HL-60 (cell line): Measurements from ENCODE around the gene VMAC.

Experiments
- DNase-seq, 2 experiments: peaks; one replicate each; pipeline ENCODE4 v3.0.0-alpha.2; 2010 to 2020; ENCODE audit warnings: low read depth in 1 of 2, low spot score in 1 of 2
- H3K27ac ChIP-seq: fragments of 250-450 bp; sonication (Bioruptor Pico); replicated peaks from 2 replicates; pipeline ENCODE4 v1.5.1; 2020; ENCODE audit warnings: mild to moderate bottlenecking, moderate library complexity
- H3K27me3 ChIP-seq: fragments of 250-450 bp; sonication (Bioruptor Pico); 2 replicates; pipeline ENCODE4 v1.5.1; 2021; ENCODE audit warnings: mild to moderate bottlenecking, moderate library complexity; ENCODE audit not compliant: insufficient read depth, poor library complexity, severe bottlenecking
- H3K4me3 ChIP-seq: replicated peaks from 2 replicates; pipeline ENCODE4 v1.5.1; 2011; ENCODE audit warnings: mild to moderate bottlenecking, control low read depth, low read length; ENCODE audit not compliant: insufficient read depth
- GABPA ChIP-seq: IDR thresholded peaks from 2 replicates; pipeline ENCODE4 v1.6.1; 2012; ENCODE audit warnings: low read depth
- POLR2AphosphoS5 ChIP-seq: IDR thresholded peaks from 2 replicates; pipeline ENCODE4 v1.6.1; 2012; ENCODE audit warnings: low read depth
- SPI1 ChIP-seq: IDR thresholded peaks from 2 replicates; pipeline ENCODE4 v1.6.1; 2012; ENCODE audit warnings: low read depth, mild to moderate bottlenecking, borderline replicate concordance
- TF ChIP-seq, protein P1 (sequence below): IDR thresholded peaks from one replicate; pipeline ENCODE4 v1.5.1; 2011; ENCODE audit warnings: low read length, control low read depth, inconsistent platforms; ENCODE audit not compliant: insufficient read depth
- TF ChIP-seq, protein P2 (sequence below): IDR thresholded peaks from 2 replicates; pipeline ENCODE4 v1.6.1; 2012; ENCODE audit warnings: low read depth; ENCODE audit not compliant: insufficient replicate concordance

Gene VMAC

DNA sequence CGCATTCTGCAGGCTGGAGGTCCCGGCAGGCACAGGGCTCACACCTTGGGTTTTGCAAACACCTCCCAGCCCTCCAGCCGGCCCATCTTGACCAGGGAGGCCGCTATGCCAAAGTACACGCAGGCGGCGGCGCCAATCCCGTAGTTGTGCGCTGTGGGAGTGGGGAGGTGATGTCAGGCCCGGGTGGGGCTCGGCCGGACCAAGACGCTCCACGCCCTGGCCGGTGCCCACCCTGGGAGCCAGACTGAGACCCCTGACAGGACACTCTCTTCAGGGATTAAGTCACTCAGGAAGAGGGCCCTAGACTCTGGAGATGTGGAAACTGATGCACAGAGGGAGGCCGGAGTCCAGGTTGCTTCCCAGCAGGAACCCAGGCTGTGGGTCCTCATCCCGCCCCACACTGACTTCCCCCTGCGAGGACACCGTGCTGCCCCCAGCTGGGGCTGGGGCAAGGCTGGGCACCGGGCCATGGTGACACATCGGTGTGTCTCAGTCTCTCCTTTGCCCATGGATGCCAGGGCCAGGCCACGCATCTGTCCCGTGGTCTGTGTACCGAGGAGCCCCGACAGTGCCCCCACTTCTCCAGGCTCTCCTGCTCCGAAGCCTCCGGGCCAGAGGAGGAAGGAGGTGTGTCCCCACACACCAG, 9.8 kb upstream of the VMAC start:
- Histone ChIP-seq H3K27me3 (peaks cover 9% of the 10 kb centered on the region), H3K27ac (no peak overlapping the region), H3K4me3 (no peak overlapping the region)
- TF ChIP-seq, protein P1, sequence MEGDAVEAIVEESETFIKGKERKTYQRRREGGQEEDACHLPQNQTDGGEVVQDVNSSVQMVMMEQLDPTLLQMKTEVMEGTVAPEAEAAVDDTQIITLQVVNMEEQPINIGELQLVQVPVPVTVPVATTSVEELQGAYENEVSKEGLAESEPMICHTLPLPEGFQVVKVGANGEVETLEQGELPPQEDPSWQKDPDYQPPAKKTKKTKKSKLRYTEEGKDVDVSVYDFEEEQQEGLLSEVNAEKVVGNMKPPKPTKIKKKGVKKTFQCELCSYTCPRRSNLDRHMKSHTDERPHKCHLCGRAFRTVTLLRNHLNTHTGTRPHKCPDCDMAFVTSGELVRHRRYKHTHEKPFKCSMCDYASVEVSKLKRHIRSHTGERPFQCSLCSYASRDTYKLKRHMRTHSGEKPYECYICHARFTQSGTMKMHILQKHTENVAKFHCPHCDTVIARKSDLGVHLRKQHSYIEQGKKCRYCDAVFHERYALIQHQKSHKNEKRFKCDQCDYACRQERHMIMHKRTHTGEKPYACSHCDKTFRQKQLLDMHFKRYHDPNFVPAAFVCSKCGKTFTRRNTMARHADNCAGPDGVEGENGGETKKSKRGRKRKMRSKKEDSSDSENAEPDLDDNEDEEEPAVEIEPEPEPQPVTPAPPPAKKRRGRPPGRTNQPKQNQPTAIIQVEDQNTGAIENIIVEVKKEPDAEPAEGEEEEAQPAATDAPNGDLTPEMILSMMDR, result no peak
- TF ChIP-seq, protein P2, sequence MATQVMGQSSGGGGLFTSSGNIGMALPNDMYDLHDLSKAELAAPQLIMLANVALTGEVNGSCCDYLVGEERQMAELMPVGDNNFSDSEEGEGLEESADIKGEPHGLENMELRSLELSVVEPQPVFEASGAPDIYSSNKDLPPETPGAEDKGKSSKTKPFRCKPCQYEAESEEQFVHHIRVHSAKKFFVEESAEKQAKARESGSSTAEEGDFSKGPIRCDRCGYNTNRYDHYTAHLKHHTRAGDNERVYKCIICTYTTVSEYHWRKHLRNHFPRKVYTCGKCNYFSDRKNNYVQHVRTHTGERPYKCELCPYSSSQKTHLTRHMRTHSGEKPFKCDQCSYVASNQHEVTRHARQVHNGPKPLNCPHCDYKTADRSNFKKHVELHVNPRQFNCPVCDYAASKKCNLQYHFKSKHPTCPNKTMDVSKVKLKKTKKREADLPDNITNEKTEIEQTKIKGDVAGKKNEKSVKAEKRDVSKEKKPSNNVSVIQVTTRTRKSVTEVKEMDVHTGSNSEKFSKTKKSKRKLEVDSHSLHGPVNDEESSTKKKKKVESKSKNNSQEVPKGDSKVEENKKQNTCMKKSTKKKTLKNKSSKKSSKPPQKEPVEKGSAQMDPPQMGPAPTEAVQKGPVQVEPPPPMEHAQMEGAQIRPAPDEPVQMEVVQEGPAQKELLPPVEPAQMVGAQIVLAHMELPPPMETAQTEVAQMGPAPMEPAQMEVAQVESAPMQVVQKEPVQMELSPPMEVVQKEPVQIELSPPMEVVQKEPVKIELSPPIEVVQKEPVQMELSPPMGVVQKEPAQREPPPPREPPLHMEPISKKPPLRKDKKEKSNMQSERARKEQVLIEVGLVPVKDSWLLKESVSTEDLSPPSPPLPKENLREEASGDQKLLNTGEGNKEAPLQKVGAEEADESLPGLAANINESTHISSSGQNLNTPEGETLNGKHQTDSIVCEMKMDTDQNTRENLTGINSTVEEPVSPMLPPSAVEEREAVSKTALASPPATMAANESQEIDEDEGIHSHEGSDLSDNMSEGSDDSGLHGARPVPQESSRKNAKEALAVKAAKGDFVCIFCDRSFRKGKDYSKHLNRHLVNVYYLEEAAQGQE, result no peak
- no peak for TF ChIP-seq POLR2AphosphoS5
- DNase-seq, result no peak

DNA sequence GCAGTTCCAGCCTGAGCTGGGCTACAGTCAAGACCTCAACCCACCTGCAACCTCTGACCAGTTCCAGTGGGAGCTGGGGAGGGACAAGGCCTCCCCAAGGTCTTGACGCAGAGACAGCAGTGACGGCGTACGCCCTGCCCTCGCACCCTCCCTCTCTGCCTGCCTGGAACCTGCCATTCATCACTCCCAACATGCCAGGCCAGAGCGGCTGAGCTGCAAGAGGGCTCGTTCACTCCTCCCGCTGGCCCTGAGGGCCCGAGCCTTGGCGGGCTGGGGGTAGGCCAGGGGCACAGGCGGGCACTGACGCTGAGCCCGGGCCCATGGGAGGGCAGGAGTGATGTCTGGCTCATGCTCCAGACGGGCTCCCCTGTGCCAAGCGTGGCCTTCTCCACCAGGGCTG, 9.3 kb upstream of the VMAC start:
- Histone ChIP-seq H3K4me3 (no peak overlapping the region), H3K27ac (no peak overlapping the region), H3K27me3 (peaks cover 9% of the 10 kb centered on the region)
- DNase-seq, result no peak
- TF ChIP-seq SPI1, result no peak
- TF ChIP-seq, protein P1, result no peak
- TF ChIP-seq GABPA, result no peak
- no peak for TF ChIP-seq POLR2AphosphoS5
- TF ChIP-seq, protein P2, result no peak

DNA sequence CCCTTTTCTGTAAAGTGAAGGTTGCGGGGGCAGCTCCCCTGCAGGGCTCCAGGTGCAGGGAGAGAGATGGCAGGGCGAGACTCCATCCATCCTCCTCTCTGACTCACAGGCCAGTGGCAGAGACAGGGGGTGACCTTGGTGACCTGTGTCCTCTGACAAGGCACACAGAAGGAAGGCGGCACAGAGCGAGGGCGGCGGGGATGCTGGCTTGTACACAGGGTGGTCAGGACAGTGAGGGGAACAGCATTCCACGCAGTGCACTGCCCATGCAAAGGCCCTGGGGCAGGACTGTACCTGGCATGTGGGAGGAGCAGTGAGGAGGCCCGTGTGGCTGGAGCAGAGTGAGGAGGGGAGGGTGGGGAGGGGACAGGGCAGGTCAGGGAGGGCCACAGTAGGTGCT, 8.8 kb upstream of the VMAC start:
- no peak for DNase-seq
- Histone ChIP-seq H3K27me3 (peaks cover 9% of the 10 kb centered on the region), H3K4me3 (no peak overlapping the region), H3K27ac (no peak overlapping the region)
- TF ChIP-seq GABPA, result no peak
- TF ChIP-seq, protein P2, result no peak
- TF ChIP-seq, protein P1, result no peak
- TF ChIP-seq SPI1, result no peak
- TF ChIP-seq POLR2AphosphoS5, result no peak
